Mucosa of stomach (tissue), 1 donor: ENCODE data around the gene KMT2A.

Experiments used
- H3K27me3 ChIP-seq: one replicate; pipeline ENCODE4 v1.7.0; 2013; ENCODE audit warnings: mild to moderate bottlenecking, low read length; ENCODE audit not compliant: control insufficient read depth, insufficient read depth
- H3K36me3 ChIP-seq: one replicate; pipeline ENCODE4 v1.7.0; 2013; ENCODE audit warnings: low read length; ENCODE audit not compliant: control insufficient read depth, insufficient read depth
- H3K4me1 ChIP-seq: one replicate; pipeline ENCODE4 v1.7.0; 2013; ENCODE audit warnings: mild to moderate bottlenecking, low read length; ENCODE audit not compliant: control insufficient read depth, insufficient read depth
- H3K4me3 ChIP-seq: one replicate; pipeline ENCODE4 v1.7.0; 2013; ENCODE audit warnings: low read length
- H3K9ac ChIP-seq: one replicate; pipeline ENCODE4 v1.7.0; 2013; ENCODE audit warnings: mild to moderate bottlenecking, low read length, moderate library complexity
- H3K9me3 ChIP-seq: one replicate; pipeline ENCODE4 v1.7.0; 2013; ENCODE audit warnings: mild to moderate bottlenecking, low read length, moderate library complexity; ENCODE audit not compliant: control insufficient read depth
- donor health status: Pancreatic carcinoma.

KMT2A gene

GRCh38 chr11:118437208-118438125, 1.2 kb downstream of the KMT2A start:
- no peaks in the 10 kb centered on the region for H3K27me3 ChIP-seq
- H3K4me1 ChIP-seq = peaks cover 38% of the 10 kb centered on the region
- H3K4me3 ChIP-seq = peak overlapping the region; percentile 80
- H3K9me3 ChIP-seq = no peaks in the 10 kb centered on the region
- H3K36me3 ChIP-seq = no peaks in the 10 kb centered on the region
- peak overlapping the region; percentile 84 for H3K9ac ChIP-seq

- Histone ChIP-seq H3K9ac (peak overlapping the region; percentile 84), H3K27me3 (no peaks in the 10 kb centered on the region), H3K36me3 (no peaks in the 10 kb centered on the region), H3K4me3 (peak overlapping the region; percentile 80), H3K9me3 (no peaks in the 10 kb centered on the region), H3K4me1 (peaks cover 38% of the 10 kb centered on the region)
Observed at GRCh38 chr11:118438314-118438931, 2.1 kb downstream of the KMT2A start.

DNA sequence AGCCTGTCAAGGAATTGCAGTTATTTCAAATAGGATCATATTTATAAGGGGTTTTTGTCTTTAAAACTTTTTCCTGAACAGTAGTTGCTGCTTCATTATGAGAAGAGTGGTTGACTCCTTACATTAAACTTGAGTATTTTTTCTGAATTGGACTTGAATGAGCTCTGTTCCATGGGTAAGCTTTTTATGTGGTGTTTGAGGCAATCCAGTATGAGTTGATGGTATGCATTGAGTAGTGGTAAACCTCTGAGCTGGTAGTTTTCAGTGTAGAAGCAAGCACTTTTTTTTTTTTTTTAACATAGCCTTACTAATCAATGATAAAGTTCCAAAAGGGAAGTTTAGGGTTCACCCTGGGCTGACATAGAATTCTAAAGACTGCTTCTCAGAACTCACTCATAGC, 3.4 kb downstream of the KMT2A start:
- H3K4me3 ChIP-seq = no peak overlapping the region
- no peaks in the 10 kb centered on the region for H3K36me3 ChIP-seq
- no peaks in the 10 kb centered on the region for H3K9me3 ChIP-seq
- H3K9ac ChIP-seq = no peak overlapping the region
- H3K27me3 ChIP-seq = no peaks in the 10 kb centered on the region
- peaks cover 32% of the 10 kb centered on the region for H3K4me1 ChIP-seq

GRCh38 chr11:118441770-118442275, 5.5 kb downstream of the KMT2A start:
- Histone ChIP-seq H3K4me3 (no peak overlapping the region), H3K27me3 (no peaks in the 10 kb centered on the region), H3K9ac (no peak overlapping the region), H3K4me1 (peaks cover 29% of the 10 kb centered on the region), H3K9me3 (no peaks in the 10 kb centered on the region), H3K36me3 (no peaks in the 10 kb centered on the region)

DNA sequence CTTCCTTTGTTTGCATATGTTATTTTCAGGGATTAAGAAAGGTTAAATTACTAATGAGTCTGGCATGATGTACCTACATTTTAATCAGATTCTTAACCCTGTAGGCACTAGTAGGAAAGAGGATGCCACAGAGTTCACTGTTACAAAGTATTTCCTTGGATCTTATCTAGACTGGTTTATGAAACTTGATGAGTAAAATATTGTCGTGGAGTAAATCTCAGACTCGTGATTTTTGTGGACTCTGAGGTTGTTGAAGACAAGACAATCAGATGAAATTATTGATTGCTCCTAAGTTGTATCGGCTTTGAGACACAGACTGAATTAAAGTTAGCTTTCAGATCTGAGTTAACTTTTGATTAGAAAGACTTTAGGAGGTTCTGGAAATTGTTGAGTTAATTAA, 6.0 kb downstream of the KMT2A start:
- H3K9ac ChIP-seq = no peak overlapping the region
- no peaks in the 10 kb centered on the region for H3K36me3 ChIP-seq
- H3K4me3 ChIP-seq = no peak overlapping the region
- no peaks in the 10 kb centered on the region for H3K27me3 ChIP-seq
- peaks cover 29% of the 10 kb centered on the region for H3K4me1 ChIP-seq
- H3K9me3 ChIP-seq = no peaks in the 10 kb centered on the region

DNA sequence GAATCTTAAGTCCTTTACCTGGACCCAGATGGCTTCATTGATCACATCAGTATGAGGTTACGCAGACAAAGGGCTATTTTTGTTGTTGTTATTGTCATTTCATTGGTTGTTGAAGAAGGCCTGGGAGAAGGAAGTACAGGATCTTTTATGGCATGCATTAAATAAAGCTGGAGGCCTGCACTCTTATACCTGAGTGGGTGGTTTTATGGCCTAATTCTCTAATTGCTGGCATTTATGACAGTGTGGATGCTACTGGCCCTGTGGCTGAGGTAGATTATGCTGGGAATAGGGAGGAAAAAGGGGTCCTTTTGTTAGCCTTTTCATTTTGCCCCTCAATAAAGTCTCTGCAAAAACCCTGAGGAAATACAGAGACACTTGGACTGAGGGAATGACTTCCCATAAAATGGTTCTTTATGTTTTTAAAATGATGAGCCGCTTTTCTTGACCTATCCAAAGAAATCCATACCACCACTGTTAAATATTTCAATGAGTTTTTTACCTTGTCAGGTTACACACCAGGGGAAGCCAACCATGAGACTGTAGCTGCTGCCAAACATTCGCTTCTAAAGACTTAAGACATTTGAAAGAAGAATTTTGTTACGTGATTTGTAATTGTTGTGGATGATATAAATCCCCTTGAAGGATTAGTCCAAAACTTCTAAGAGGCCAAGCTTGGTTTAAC, 6.8 kb downstream of the KMT2A start:
- Histone ChIP-seq H3K4me1 (peaks cover 22% of the 10 kb centered on the region), H3K4me3 (no peak overlapping the region), H3K9ac (no peak overlapping the region), H3K36me3 (no peaks in the 10 kb centered on the region), H3K9me3 (no peaks in the 10 kb centered on the region), H3K27me3 (no peaks in the 10 kb centered on the region)

GRCh38 chr11:118443590-118444218, 7.4 kb downstream of the KMT2A start:
- Histone ChIP-seq H3K9me3 (no peaks in the 10 kb centered on the region), H3K4me1 (peaks cover 16% of the 10 kb centered on the region), H3K27me3 (no peaks in the 10 kb centered on the region), H3K36me3 (no peaks in the 10 kb centered on the region), H3K9ac (no peak overlapping the region), H3K4me3 (no peak overlapping the region)

DNA sequence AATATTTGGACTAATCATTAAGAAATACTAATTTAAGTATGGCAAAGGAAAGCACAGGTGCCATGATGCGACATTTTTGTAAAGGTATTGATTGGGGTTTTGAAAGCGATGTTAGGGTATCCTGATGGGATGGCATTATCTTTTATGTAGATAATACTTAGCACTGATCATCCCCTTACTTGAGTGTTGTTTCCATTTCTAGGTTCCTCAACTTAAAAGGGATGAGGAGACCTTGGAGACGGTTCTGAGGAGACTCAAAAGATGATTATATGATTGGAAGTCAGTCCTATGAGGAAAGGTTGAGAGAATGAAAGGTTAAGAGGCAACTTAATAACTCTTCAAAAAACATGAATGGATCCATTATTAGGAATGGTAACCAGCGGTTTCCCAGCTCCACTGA, 11.1 kb downstream of the KMT2A start:
- H3K36me3 ChIP-seq = no peaks in the 10 kb centered on the region
- no peak overlapping the region for H3K4me3 ChIP-seq
- no peak overlapping the region for H3K9ac ChIP-seq
- H3K9me3 ChIP-seq = no peaks in the 10 kb centered on the region
- no peaks in the 10 kb centered on the region for H3K4me1 ChIP-seq
- H3K27me3 ChIP-seq = no peaks in the 10 kb centered on the region

- Histone ChIP-seq H3K9ac (no peak overlapping the region), H3K4me1 (no peaks in the 10 kb centered on the region), H3K27me3 (no peaks in the 10 kb centered on the region), H3K9me3 (no peaks in the 10 kb centered on the region), H3K4me3 (no peak overlapping the region), H3K36me3 (no peaks in the 10 kb centered on the region)
Observed at GRCh38 chr11:118448294-118448693, 12.0 kb downstream of the KMT2A start.

GRCh38 chr11:118449316-118449918, 13.1 kb downstream of the KMT2A start:
- no peak overlapping the region for H3K4me3 ChIP-seq
- no peaks in the 10 kb centered on the region for H3K9me3 ChIP-seq
- no peak overlapping the region for H3K9ac ChIP-seq
- no peaks in the 10 kb centered on the region for H3K36me3 ChIP-seq
- no peaks in the 10 kb centered on the region for H3K27me3 ChIP-seq
- H3K4me1 ChIP-seq = no peaks in the 10 kb centered on the region

GRCh38 chr11:118450451-118450850, 14.2 kb downstream of the KMT2A start:
- no peaks in the 10 kb centered on the region for H3K9me3 ChIP-seq
- no peak overlapping the region for H3K4me3 ChIP-seq

More at GRCh38 chr11:118450451-118450850, 14.2 kb downstream of the KMT2A start:
- H3K27me3 ChIP-seq = no peaks in the 10 kb centered on the region
- H3K36me3 ChIP-seq = no peaks in the 10 kb centered on the region
- H3K4me1 ChIP-seq = no peaks in the 10 kb centered on the region
- H3K9ac ChIP-seq = no peak overlapping the region
